Gastroesophageal sphincter (tissue), 4 donors: ENCODE data around the gene IFT80. TPM values are rescaled to one million over a fixed set of nuclear protein-coding genes. Genes with fewer than 3 reads are reported as not detected.
"Not testable (repeated sequence)": the region's sequence is repeated elsewhere in the genome, so short reads cannot be mapped to it uniquely, and the experiment has no call there.

Experiments used
- ATAC-seq: fragments of 150-250 bp; one replicate; pipeline ENCODE4 v1.9.1; 2016; ENCODE audit warnings: mild to moderate bottlenecking, moderate library complexity
- H3K27ac ChIP-seq, 4 donors: fragments of 200-600 bp; sonication (generic) in 3 of 4; 1 replicate in 3 of 4; 2 replicates in 1 of 4; pipeline ENCODE4 v1.5.1; 2016 to 2019
- H3K27me3 ChIP-seq: fragments of 200-600 bp; sonication (generic); one replicate; pipeline ENCODE4 v1.5.1; 2019
- H3K36me3 ChIP-seq, 2 donors: fragments of 200-600 bp; sonication (generic); one replicate each; pipeline ENCODE4 v1.5.1; 2019; ENCODE audit warnings: control low read depth in 1 of 2
- H3K4me1 ChIP-seq, 3 donors: fragments of 200-600 bp; sonication (generic); 1 replicate in 2 of 3; 2 replicates in 1 of 3; pipeline ENCODE4 v1.5.1; 2016 to 2019; ENCODE audit warnings: control low read depth in 2 of 3
- H3K4me3 ChIP-seq, 2 donors: fragments of 200-600 bp; sonication (generic); one replicate each; pipeline ENCODE4 v1.5.1; 2019; ENCODE audit warnings: mild to moderate bottlenecking in 1 of 2, moderate library complexity in 1 of 2
- H3K9me3 ChIP-seq, 3 donors: fragments of 200-600 bp; sonication (generic); one replicate each; pipeline ENCODE4 v1.5.1; 2017 to 2019; ENCODE audit warnings: control low read depth in 2 of 3
- CTCF ChIP-seq, 4 experiments: fragments of 200-600 bp in 2 of 4; fragments of 450-650 bp in 2 of 4; sonication (generic) in 1 of 4; IDR thresholded peaks; one replicate each; pipeline ENCODE4 v1.5.1; 2017 to 2019; ENCODE audit warnings: antibody characterized with exemption in 4 of 4, mild to moderate bottlenecking in 2 of 4, moderate library complexity in 2 of 4
- EP300 ChIP-seq: sonication (generic); formaldehyde crosslinking; IDR thresholded peaks from one replicate; pipeline ENCODE4 v1.6.1; 2017; ENCODE audit warnings: antibody characterized with exemption, mild to moderate bottlenecking
- POLR2A ChIP-seq, 2 donors: fragments of 450-650 bp; IDR thresholded peaks; one replicate each; pipeline ENCODE4 v1.6.1; 2017; ENCODE audit warnings: antibody characterized with exemption in 2 of 2, mild to moderate bottlenecking in 2 of 2, moderate library complexity in 1 of 2
- POLR2AphosphoS5 ChIP-seq: sonication (generic); formaldehyde crosslinking; IDR thresholded peaks from one replicate; pipeline ENCODE4 v1.6.1; 2017; ENCODE audit warnings: antibody characterized with exemption
- WGBS, 2 donors: methylation state at CpG; one replicate each; pipeline ENCODE4 v1.1.5; 2018; ENCODE audit warnings: low coverage in 1 of 2; 5-methylcytosine and 5-hydroxymethylcytosine counted together
- total RNA-seq, 4 donors: library from RNA; depleted of rRNA; stranded (reverse); fragments of >200 nt; gene quantifications; one replicate each; pipeline ENCODE4 v1.1.0, GENCODE V29; 2016

Gene IFT80
- total RNA-seq, 4 donors from 2014 or later: 14.9 to 36.6 (median 20.1) TPM

GRCh38 chr3:160340351-160340750 lies 58.7 kb downstream of the IFT80 start:
- no peak for ATAC-seq
- H3K27ac ChIP-seq: no peak overlapping the region
- H3K9me3 ChIP-seq: peaks cover 0 to 10% (median 0%) of the 10 kb centered on the region in 3 donors
- no peak overlapping the region for H3K4me3 ChIP-seq
- H3K27me3 ChIP-seq: no peaks in the 10 kb centered on the region
- H3K4me1 ChIP-seq: no peaks in the 10 kb centered on the region
- WGBS, 2 donors: 93 to 100% methylated on average over 2 of the region's 2 CpGs
- TF ChIP-seq POLR2A (IDR thresholded peaks at IDR 0.05): no peak
- TF ChIP-seq EP300: no peak
- TF ChIP-seq CTCF (IDR thresholded peaks at IDR 0.05): no peak
- no peak for TF ChIP-seq POLR2AphosphoS5
- H3K36me3 ChIP-seq: no peaks in the 10 kb centered on the region

GRCh38 chr3:160331127-160331937 lies 67.7 kb downstream of the IFT80 start:
- Histone ChIP-seq H3K4me1 (no peaks in the 10 kb centered on the region), H3K27me3 (no peaks in the 10 kb centered on the region), H3K9me3 (no peaks in the 10 kb centered on the region), H3K36me3 (peaks cover 0 to 9% of the 10 kb centered on the region in 2 donors), H3K4me3 (no peak overlapping the region), H3K27ac (no peak overlapping the region)
- ATAC-seq: no peak
- TF ChIP-seq CTCF (IDR thresholded peaks at IDR 0.05) (no peak), POLR2A (IDR thresholded peaks at IDR 0.05) (no peak), EP300 (no peak), POLR2AphosphoS5 (no peak)
- 80 to 81% methylated on average over 3 of the region's 3 CpGs for WGBS, 2 donors

GRCh38 chr3:160330690-160331089 lies 68.3 kb downstream of the IFT80 start:
- no peak for ATAC-seq
- Histone ChIP-seq H3K4me1 (no peaks in the 10 kb centered on the region), H3K9me3 (no peaks in the 10 kb centered on the region), H3K27ac (no peak overlapping the region), H3K4me3 (no peak overlapping the region), H3K27me3 (no peaks in the 10 kb centered on the region), H3K36me3 (peaks cover 0 to 9% of the 10 kb centered on the region in 2 donors)
- TF ChIP-seq CTCF (IDR thresholded peaks at IDR 0.05) (no peak), POLR2A (IDR thresholded peaks at IDR 0.05) (no peak), POLR2AphosphoS5 (no peak), EP300 (no peak)

- Histone ChIP-seq H3K27me3 (no peaks in the 10 kb centered on the region), H3K9me3 (no peaks in the 10 kb centered on the region), H3K4me1 (no peaks in the 10 kb centered on the region), H3K27ac (no peak overlapping the region), H3K4me3 (no peak overlapping the region), H3K36me3 (peaks cover 0 to 9% of the 10 kb centered on the region in 2 donors)
- TF ChIP-seq EP300: no peak
- no peak for TF ChIP-seq CTCF (IDR thresholded peaks at IDR 0.05)
- TF ChIP-seq POLR2AphosphoS5: no peak
- TF ChIP-seq POLR2A (IDR thresholded peaks at IDR 0.05): no peak
- ATAC-seq: no peak
- WGBS, 2 donors: 83 to 86% methylated on average over 1 of the region's 1 CpG
Measured at GRCh38 chr3:160330109-160330508, 68.9 kb downstream of the IFT80 start.

- H3K4me1 ChIP-seq, H3K27me3 ChIP-seq, H3K4me3 ChIP-seq, H3K9me3 ChIP-seq, ATAC-seq, H3K36me3 ChIP-seq, H3K27ac ChIP-seq: not testable (repeated sequence)
- WGBS, 2 donors: 85 to 90% methylated on average over 2 of the region's 2 CpGs
Measured at GRCh38 chr3:160326286-160326685, 72.7 kb downstream of the IFT80 start.

GRCh38 chr3:160321821-160322220 lies 77.2 kb downstream of the IFT80 start:
- H3K36me3 ChIP-seq: peaks cover 0 to 15% of the 10 kb centered on the region in 2 donors
- H3K4me1 ChIP-seq, H3K9me3 ChIP-seq, ATAC-seq, H3K27ac ChIP-seq, H3K4me3 ChIP-seq, H3K27me3 ChIP-seq: not testable (repeated sequence)
- no CpG with 5 or more reads among the region's 1 CpG for WGBS, 2 donors
